ENCODE measurements around the gene HYAL2.
A peak's percentile ranks its signal among the peaks of the same experiment; 100 is the strongest.

Gene HYAL2

DNA sequence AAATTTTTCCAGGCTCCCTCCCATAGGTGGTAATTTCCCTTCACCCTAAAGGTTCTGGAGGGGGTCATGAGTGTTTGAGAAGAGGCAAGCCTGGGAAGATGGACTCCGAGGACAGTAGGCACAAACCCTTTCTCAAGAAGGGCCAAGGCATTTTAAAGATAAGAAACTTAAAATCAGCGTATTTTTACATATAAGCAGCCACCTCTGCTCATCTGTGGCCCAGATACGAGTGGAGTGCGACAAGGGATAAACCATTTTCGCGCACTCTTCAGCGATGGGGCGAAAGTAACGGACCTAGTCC, 17.6 kb upstream of the HYAL2 start:
- TF ChIP-seq, protein P1, sequence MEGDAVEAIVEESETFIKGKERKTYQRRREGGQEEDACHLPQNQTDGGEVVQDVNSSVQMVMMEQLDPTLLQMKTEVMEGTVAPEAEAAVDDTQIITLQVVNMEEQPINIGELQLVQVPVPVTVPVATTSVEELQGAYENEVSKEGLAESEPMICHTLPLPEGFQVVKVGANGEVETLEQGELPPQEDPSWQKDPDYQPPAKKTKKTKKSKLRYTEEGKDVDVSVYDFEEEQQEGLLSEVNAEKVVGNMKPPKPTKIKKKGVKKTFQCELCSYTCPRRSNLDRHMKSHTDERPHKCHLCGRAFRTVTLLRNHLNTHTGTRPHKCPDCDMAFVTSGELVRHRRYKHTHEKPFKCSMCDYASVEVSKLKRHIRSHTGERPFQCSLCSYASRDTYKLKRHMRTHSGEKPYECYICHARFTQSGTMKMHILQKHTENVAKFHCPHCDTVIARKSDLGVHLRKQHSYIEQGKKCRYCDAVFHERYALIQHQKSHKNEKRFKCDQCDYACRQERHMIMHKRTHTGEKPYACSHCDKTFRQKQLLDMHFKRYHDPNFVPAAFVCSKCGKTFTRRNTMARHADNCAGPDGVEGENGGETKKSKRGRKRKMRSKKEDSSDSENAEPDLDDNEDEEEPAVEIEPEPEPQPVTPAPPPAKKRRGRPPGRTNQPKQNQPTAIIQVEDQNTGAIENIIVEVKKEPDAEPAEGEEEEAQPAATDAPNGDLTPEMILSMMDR (IDR thresholded peaks at IDR 0.05; ENCODE audit: control extremely low read depth, extremely low read depth, low read depth, missing control alignments), result no peak
- ChIA-PET CTCF (interaction anchor here (1.0 to 6.6 kb wide), 4 partner anchors 9 to 203 kb away, joined by 3 to 55 read pairs (median 6); partner anchors contain the start of genes CYB561D2 and NPRL2), POLR2A (interaction anchor here (1.1 kb wide), 1 partner anchor 11 kb away, joined by 7 read pairs; the partner anchor contains the start of genes CYB561D2 and NPRL2)
- no peak for DNase-seq (ENCODE audit: extremely low spot score)

- POLR2A ChIA-PET, result no interaction called here
- DNase-seq (ENCODE audit: extremely low spot score), result no peak
- CTCF ChIA-PET, result interaction anchor here (1.1 to 6.6 kb wide), 3 partner anchors 9 to 16 kb away, joined by 3 to 55 read pairs (median 41); partner anchors contain the start of genes CYB561D2, HYAL2 and NPRL2
- TF ChIP-seq, protein P1 (IDR thresholded peaks at IDR 0.05; ENCODE audit: control extremely low read depth, extremely low read depth, low read depth, missing control alignments), result no peak
Observed at GRCh38 chr3:50339485-50340146, 17.1 kb upstream of the HYAL2 start.

- TF ChIP-seq, protein P1 (IDR thresholded peaks at IDR 0.05; ENCODE audit: control extremely low read depth, extremely low read depth, low read depth, missing control alignments), result no peak
- no peak for DNase-seq (ENCODE audit: extremely low spot score)
Observed at GRCh38 chr3:50338965-50339364, 16.4 kb upstream of the HYAL2 start.

DNA sequence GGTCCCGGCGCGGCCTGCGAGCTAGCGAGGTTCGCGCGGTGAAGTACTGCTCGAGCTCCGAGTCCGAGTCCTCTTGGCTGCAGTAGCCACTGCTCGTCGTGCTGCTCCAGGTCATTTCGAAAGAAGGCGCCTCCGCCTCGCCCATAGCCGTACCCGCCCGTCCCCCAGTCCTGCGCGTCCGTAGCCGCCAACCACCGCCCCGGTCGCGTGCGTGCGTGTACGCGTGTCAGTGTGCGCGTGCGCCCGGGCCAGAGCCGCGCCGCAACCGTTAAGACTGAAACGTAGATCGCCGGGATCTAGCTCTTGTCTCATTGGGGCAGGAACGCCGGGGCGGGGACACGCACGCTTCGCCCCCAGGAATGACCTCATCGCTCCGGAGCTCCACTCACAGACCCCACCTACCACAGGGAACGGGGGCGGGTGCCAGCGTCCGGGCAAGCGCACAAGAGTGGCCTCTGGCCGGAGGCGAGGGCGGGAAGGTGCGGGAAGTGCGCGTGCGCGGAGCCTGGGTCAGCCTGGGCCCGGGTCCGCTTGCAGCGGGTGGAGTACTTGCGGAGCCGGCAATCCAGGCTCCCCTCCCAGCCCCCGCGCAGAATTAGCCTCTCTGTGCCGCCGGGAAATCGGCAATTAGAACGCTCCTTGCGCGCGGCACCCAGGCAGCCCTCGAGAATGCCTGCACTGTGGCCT, 14.8 kb upstream of the HYAL2 start:
- POLR2A ChIA-PET, result interaction anchor here (0.6 to 2.8 kb wide), 8 partner anchors 9 to 212 kb away, joined by 3 to 30 read pairs (median 4); partner anchors contain the start of genes CYB561D2, HYAL3, NAA80 and NPRL2
- TF ChIP-seq, protein P1 (IDR thresholded peaks at IDR 0.05; ENCODE audit: control extremely low read depth, extremely low read depth, low read depth, missing control alignments), result no peak
- CTCF ChIA-PET, result interaction anchor here (0.9 to 6.6 kb wide), 13 partner anchors 10 to 1098 kb away, joined by 3 to 55 read pairs (median 5); partner anchors contain the start of genes CYB561D2, HYAL2, HYAL3 and NAA80
- DNase-seq (ENCODE audit: extremely low spot score), result peak; percentile 99

More at GRCh38 chr3:50338965-50339364, 16.4 kb upstream of the HYAL2 start:
- ChIA-PET POLR2A (no interaction called here), CTCF (interaction anchor here (2.3 to 6.6 kb wide), 3 partner anchors 10 to 15 kb away, joined by 7 to 55 read pairs (median 41); partner anchors contain the start of genes CYB561D2, HYAL2 and NPRL2)

GRCh38 chr3:50336452-50337174, 14.1 kb upstream of the HYAL2 start:
- ChIA-PET POLR2A (interaction anchor here (0.6 to 2.8 kb wide), 7 partner anchors 8 to 45 kb away, joined by 3 to 30 read pairs (median 4); partner anchors contain the start of genes CYB561D2, HYAL3, NAA80 and NPRL2), CTCF (interaction anchor here (0.9 to 6.6 kb wide), 17 partner anchors 9 to 1098 kb away, joined by 3 to 55 read pairs (median 4); partner anchors contain the start of genes CYB561D2, HYAL2, HYAL3 and NAA80)
- TF ChIP-seq, protein P1 (IDR thresholded peaks at IDR 0.05; ENCODE audit: control extremely low read depth, extremely low read depth, low read depth, missing control alignments), result no peak
- no peak for DNase-seq (ENCODE audit: extremely low spot score)
